ENCODE data around the gene TBC1D9B.

The TBC1D9B gene

DNA sequence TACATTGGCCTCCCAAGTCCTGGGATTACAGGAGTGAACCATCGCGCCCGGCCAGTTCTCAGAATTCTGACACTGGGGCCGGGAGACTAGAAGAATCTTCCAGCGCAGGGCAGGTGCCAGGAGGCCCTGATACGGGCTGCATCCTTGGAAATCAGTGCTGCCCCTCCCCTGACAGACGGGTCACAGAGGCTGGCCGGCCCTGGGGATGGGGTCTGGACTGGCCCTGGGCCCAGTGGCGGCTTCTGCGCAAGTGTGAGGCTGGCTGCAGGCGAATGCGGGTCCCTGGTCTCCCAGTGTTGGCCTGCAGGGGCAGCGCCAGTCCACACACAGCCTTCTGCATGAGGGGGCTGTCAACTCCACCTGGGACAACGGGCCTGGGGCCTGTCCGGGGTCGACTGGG is 831 bp upstream of the TBC1D9B start:
- DNase-seq (ENCODE audit: extremely low read depth in 1 of 2, low read depth in 1 of 2), result no peak

GRCh38 chr5:179906795-179907555 is 722 bp downstream of the TBC1D9B start:
- DNase-seq (ENCODE audit: extremely low read depth in 1 of 2, low read depth in 1 of 2), result no peak

DNA sequence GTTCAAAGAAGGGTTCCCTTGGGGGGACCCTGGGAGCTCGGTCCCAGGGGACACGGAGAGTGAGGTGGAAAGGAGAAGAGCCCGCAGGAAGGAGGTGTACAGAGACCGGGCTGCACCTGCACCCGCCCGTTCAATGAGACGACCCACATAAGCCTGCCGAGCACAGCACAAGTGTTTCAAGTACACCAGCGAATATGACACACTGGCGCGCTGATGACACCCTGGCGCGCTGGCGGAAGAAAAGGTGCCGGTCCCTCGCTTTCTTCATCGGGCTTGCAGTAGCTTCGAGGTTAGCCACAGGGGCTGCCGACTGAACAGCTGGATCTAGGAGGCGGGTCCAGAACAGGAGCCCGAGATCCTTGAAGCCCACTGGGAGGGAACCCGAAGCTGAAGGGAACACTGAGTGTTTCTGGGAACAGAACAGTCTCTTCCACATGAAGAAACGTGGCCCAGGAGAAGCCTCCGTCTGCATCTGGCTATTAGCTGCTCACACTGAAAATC is 1.4 kb downstream of the TBC1D9B start:
- no peak for DNase-seq (ENCODE audit: extremely low read depth in 1 of 2, low read depth in 1 of 2)

GRCh38 chr5:179905161-179905560 is 2.5 kb downstream of the TBC1D9B start:
- DNase-seq (ENCODE audit: extremely low read depth in 1 of 2, low read depth in 1 of 2), result no peak

DNA sequence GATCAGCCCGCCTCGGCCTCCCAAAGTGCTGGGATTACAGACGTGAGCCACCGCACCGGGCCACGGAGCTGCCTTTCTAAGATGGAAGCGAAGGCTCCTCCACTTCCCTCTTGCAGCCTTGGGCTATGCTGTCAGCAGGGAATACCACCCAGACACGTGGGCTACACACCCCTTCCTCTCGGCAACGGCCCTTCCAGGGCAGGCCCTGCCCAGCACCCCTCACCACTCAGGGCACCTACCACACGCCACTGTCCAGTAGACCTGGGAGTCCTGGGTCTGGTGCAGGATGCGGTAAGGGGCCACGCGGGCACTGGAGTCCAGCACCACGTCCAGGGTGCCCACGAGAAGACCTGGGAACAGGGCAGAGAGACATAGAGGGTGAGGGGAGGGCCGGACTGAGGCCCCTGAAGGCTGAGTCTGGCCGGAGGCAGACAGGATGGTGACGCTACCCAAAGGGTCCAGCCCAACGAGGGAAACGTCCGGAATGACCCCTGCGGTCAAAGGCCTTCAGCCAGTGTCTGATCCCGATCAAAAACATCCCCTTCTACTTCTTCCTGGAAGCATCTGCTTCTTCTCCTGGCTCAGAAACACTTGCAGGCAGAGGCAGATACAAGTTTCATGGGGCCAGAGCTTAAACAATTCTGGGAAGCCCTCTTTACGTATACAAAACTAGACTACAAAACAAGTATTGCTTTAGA is 3.1 kb downstream of the TBC1D9B start:
- no peak for DNase-seq (ENCODE audit: extremely low read depth in 1 of 2, low read depth in 1 of 2)

DNA sequence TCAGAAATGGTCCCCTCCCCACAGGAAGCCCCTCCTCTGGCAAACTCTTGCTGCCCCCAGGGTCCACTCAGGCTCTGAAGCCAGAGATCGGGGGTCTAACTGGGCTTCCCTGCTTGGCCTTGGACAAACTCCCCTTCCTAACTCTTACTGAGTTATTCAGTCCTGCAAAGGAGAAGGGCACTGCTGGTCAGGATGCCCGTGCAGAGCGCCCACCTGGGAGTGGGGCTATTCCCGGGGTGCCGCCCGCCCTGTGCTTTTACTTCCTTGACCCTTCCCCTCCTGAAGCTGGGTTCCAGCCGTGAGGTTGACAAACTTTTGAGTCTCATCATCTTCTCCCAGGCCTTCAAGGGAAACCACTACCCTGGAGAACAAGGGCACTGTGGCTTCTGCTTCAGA is 4.9 kb downstream of the TBC1D9B start:
- DNase-seq (ENCODE audit: extremely low read depth in 1 of 2, low read depth in 1 of 2), result no peak

GRCh38 chr5:179901915-179902762 is 5.6 kb downstream of the TBC1D9B start:
- DNase-seq (ENCODE audit: extremely low read depth in 1 of 2, low read depth in 1 of 2), result no peak

GRCh38 chr5:179901462-179901861 is 6.2 kb downstream of the TBC1D9B start:
- DNase-seq (ENCODE audit: extremely low read depth in 1 of 2, low read depth in 1 of 2), result no peak

- DNase-seq (ENCODE audit: extremely low read depth in 1 of 2, low read depth in 1 of 2), result no peak
Observed at GRCh38 chr5:179900711-179901110, 7.0 kb downstream of the TBC1D9B start.

DNA sequence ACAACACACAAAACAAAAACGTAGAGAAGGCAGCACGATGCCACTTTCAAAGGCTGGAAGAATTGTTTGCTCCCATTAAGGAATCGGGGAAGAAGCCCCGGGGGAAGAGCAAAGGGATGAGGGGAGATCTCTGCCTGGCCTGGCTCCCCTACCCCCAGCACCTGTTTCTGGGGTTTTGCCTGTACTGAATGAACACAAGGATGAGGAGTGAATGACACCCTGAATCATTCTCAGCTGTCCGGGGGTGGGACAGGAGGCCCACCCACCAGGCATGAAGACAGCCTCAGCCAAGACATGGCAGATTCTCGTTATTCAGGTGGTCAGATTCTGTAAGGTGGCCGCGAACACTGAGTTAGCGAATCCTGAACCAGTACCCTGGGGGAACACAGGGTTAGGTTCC is 7.5 kb downstream of the TBC1D9B start:
- DNase-seq (ENCODE audit: extremely low read depth in 1 of 2, low read depth in 1 of 2), result no peak

DNA sequence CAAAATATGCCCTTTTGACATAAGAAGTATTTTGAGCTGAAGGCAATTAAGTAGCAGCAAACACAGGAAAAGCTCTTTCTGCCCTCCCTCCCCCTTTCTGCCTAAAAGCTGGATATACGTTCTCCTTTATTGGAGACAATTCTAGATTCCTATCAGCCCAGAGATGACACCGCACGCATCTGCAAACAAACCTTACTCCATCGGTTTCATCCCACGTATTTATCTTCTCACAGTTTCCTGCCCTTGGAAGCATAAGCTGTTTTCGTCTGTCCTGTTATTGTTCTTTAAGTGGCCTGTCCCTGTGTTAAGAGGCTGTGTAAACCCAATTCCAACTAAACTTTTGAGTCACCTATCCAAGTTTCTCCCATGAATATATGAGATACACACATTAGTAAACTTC is 11.8 kb downstream of the TBC1D9B start:
- DNase-seq (ENCODE audit: extremely low read depth in 1 of 2, low read depth in 1 of 2), result no peak

- no peak for DNase-seq (ENCODE audit: extremely low read depth in 1 of 2, low read depth in 1 of 2)
Observed at GRCh38 chr5:179893958-179894895, 13.5 kb downstream of the TBC1D9B start.

DNA sequence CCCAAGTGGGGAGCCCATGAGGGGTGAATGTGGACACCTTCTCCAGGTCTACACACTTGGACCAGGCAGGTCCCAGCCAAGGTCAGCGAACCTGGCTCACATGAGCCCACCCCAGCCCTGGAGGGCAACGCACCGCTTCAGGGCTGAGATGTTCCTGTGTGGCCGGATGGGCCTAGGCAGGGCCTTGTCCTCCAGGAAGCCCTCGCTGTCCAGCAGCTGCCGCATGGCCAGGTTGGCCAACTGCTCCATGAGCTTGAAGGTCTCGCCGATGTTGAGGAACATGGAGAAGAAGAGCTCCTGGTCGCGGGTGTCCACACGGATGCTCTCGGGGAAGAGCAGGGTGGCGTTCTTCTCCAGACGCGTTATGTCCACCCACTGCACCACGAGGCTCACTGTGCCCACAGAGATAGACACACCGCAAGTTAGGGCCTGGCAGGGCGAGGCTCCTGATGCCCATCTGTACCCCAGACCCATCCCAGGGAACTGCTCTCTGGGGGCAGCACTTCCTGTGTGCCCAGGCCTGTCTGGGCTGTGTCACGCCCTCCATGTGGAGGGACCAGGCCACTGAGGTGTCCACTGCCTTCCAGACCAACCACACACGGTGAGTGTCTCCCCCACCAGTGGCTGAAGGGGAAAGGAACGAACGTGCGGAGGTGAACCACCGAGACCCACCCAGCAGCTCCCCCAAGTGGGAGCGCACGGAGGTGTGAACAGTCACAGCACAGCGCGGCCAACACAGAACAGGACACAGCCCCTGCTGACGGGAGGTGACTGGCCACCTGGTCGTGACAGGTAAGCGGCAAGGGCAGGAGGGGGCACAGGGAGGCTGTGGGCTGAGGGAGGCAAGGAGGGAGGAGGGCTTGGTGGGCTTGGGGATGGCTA is 14.4 kb downstream of the TBC1D9B start:
- no peak for DNase-seq (ENCODE audit: extremely low read depth in 1 of 2, low read depth in 1 of 2)

DNA sequence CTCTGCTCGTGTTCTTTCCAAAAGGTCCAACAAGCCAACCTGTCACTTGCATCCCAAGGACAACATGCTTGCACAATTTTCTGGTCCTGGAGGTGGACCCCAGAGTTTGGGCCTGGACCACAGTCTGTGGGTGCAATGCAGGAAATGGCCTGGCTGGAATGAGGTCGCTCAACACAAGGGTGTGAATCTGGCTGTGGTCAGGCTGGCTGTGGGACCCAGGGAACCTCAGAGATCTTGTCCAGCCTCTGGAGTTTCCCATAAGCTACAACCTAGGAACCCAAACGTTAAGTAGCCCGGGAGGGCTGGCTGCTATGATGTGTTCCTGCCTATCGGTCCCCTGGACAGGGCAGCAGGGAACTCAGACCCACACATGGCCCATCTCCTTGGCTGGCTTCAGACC is 15.4 kb downstream of the TBC1D9B start:
- DNase-seq (ENCODE audit: extremely low read depth in 1 of 2, low read depth in 1 of 2), result no peak

DNA sequence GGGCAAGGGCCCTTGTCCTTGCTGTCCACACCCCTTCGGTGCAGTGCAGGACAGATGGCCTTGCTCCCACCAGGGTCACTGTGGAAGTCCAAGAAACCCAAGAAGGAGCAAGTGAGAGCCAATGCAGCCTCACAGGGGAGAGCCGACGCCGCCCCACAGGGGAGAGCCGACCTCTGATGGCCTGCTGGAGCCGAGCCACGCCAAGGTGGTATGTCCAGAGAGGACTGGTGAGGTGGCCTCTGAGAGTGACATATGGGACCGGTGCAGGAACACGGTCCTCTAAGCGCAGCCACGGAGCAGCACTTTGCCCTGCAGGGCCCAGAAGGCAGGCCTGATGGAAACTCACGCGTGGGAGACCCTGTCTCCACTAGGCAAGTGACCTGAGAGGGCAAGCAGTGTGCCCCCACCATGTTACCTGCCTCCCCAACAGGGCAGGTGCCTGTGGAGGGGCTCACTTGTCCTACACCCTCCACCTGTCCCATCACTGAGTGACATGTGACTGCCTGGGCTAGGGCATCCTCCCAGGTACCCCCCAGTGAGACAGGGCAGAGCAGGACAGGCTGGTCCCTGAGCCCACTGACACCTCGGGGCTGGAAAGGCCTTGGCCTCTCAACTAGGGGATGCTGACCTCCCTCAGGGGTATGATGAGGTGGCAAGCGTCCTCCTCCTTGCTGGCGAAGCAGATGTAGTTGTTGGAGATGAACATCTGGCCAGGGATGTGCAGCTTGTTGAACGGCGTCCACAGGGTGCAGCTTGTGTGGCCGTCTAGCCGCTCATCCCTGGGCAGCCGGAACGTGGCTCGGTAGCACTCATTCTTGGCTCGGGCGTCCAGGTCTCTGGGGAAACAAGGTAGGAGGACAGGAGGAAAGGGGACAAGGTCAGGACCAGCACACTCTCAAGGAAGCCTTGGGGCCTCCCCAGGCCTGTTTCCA is 16.7 kb downstream of the TBC1D9B start:
- no peak for DNase-seq (ENCODE audit: extremely low read depth in 1 of 2, low read depth in 1 of 2)

DNA sequence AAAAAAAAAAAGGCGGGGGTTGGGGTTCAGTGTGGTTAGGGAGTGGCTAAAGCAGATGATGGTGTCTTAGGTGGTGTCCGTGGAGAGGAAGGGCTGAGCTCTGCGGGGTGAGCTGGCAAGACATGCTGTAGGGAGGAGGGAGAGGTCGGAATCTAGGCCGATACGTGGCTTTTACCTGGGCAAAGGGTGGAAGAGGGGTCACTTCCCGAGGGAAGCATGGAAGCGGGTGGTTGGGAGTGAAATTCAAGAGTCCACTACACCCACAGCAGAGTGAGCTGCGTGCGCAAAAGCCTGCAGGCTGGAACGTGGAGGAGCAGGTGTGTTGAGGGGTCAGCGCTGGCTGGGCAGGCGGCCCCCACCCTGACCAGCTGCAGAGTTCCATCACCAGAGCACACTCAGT is 17.8 kb downstream of the TBC1D9B start:
- DNase-seq (ENCODE audit: extremely low read depth in 1 of 2, low read depth in 1 of 2), result no peak

DNA sequence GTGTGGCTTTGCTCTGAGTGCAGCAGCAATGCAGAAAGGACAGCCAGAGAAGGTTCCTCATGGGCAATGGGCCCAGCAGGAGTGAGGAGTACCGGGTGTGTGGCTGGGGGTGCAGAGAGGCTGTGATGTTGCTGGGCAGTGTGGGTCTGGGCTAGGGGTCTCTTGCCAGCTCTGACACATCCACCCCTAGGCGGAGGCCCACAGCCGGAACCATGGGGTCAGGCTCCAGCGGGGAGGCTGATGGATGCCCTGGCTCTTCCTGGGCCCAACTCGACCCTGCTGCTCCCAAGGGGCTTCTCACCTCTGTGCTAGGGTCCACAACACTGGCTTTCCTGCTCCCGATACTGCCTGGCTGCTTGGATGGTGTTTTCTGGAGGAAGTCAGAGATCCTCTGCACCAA is 19.9 kb downstream of the TBC1D9B start:
- DNase-seq (ENCODE audit: extremely low read depth in 1 of 2, low read depth in 1 of 2), result no peak

DNA sequence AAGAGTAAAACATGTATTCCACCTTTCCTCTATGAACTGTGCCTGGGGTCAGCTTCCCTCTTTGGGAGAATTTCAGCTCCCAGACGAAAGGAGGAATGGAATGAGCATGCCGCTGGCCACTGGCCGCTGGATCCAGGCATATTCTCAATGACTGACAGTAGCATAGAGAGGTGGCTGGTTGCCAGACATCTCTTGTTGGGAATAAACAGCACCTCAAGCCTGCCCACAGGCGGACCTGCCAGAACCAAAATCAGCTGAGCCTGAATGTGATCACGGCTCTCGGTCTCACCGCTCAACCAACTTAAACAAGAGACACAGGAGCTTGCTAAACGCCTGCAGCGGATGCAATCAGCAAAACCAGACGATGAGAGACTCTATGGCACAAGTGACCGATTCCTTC is 20.6 kb downstream of the TBC1D9B start:
- DNase-seq (ENCODE audit: extremely low read depth in 1 of 2, low read depth in 1 of 2), result no peak
